22Rv1 (cell line): ENCODE results near the gene RAET1G.

ENCODE experiments used
- H3K27ac ChIP-seq: fragments of 450-650 bp; 2 replicates; pipeline ENCODE4 v1.5.1; 2017
- CTCF ChIP-seq: fragments of 450-650 bp; IDR thresholded peaks from 2 replicates; pipeline ENCODE4 v1.5.1; 2017; ENCODE audit warnings: mild to moderate bottlenecking
- ZFX ChIP-seq: fragments of 450-650 bp; IDR thresholded peaks from 2 replicates; pipeline ENCODE4 v1.6.1; 2017; ENCODE audit warnings: antibody characterized with exemption, borderline replicate concordance

The RAET1G gene

GRCh38 chr6:149884215-149884614 is 38.7 kb downstream of the RAET1G start:
- H3K27ac ChIP-seq: no peak overlapping the region
- TF ChIP-seq ZFX (no peak), CTCF (no peak)

- no peak overlapping the region for H3K27ac ChIP-seq
- TF ChIP-seq CTCF (no peak), ZFX (no peak)
Observed at GRCh38 chr6:149881860-149882259, 41.1 kb downstream of the RAET1G start.

GRCh38 chr6:149881066-149881766 is 41.7 kb downstream of the RAET1G start:
- H3K27ac ChIP-seq: no peak overlapping the region
- TF ChIP-seq ZFX (no peak), CTCF (no peak)

- TF ChIP-seq ZFX: no peak
- no peak for TF ChIP-seq CTCF
- H3K27ac ChIP-seq: no peak overlapping the region
Observed at GRCh38 chr6:149877659-149878058, 45.3 kb downstream of the RAET1G start.

- H3K27ac ChIP-seq: no peak overlapping the region
- TF ChIP-seq CTCF: no peak
- TF ChIP-seq ZFX: no peak
Observed at GRCh38 chr6:149876241-149876933, 46.5 kb downstream of the RAET1G start.

GRCh38 chr6:149872233-149872632 is 50.7 kb downstream of the RAET1G start:
- TF ChIP-seq CTCF (no peak), ZFX (no peak)

GRCh38 chr6:149871182-149871581 is 51.7 kb downstream of the RAET1G start:
- no peak for TF ChIP-seq CTCF
- no peak for TF ChIP-seq ZFX
- H3K27ac ChIP-seq: no peak overlapping the region

More at GRCh38 chr6:149872233-149872632, 50.7 kb downstream of the RAET1G start:
- H3K27ac ChIP-seq: no peak overlapping the region
